Smooth muscle cell (in vitro differentiated cells): ENCODE results near the gene HGD. TPM values are rescaled to one million over a fixed set of nuclear protein-coding genes. Genes with fewer than 3 reads are reported as not detected.
"Not testable (repeated sequence)": the region's sequence is repeated elsewhere in the genome, so short reads cannot be mapped to it uniquely, and the experiment has no call there.

Experiments used
- DNase-seq: peaks from one replicate; lab custom pipeline; 2025; ENCODE audit not compliant: unreplicated experiment; lab: John Stamatoyannopoulos, UW
- H2AFZ ChIP-seq: fragments of 200-600 bp; sonication (generic); 2 replicates; pipeline ENCODE4 v1.6.0; 2016; ENCODE audit warnings: antibody characterized with exemption, low read depth, mild to moderate bottlenecking
- H3F3A ChIP-seq: fragments of 200-600 bp; sonication (generic); 2 replicates; pipeline ENCODE4 v1.6.0; 2017; ENCODE audit warnings: antibody characterized with exemption, low read depth
- H3K27ac ChIP-seq: fragments of 200-600 bp; sonication (generic); 2 replicates; pipeline ENCODE4 v1.5.1; 2016; ENCODE audit warnings: low read depth, mild to moderate bottlenecking
- H3K27me3 ChIP-seq: fragments of 200-600 bp; sonication (generic); 2 replicates; pipeline ENCODE4 v1.6.1; 2016; ENCODE audit warnings: low read depth, mild to moderate bottlenecking
- H3K36me3 ChIP-seq: fragments of 200-600 bp; sonication (generic); 2 replicates; pipeline ENCODE4 v1.5.1; 2016; ENCODE audit warnings: low read depth
- H3K4me1 ChIP-seq: fragments of 200-600 bp; sonication (generic); 2 replicates; pipeline ENCODE4 v1.5.1; 2016; ENCODE audit warnings: low read depth
- H3K4me2 ChIP-seq: fragments of 200-600 bp; sonication (generic); 2 replicates; pipeline ENCODE4 v1.6.0; 2016; ENCODE audit warnings: mild to moderate bottlenecking
- H3K4me3 ChIP-seq: fragments of 200-600 bp; sonication (generic); 2 replicates; pipeline ENCODE4 v1.5.1; 2016; ENCODE audit warnings: mild to moderate bottlenecking
- H3K79me2 ChIP-seq: fragments of 200-600 bp; sonication (generic); 2 replicates; pipeline ENCODE4 v1.6.0; 2016; ENCODE audit warnings: low read depth, mild to moderate bottlenecking
- H3K9ac ChIP-seq: fragments of 200-600 bp; sonication (generic); 2 replicates; pipeline ENCODE4 v1.6.0; 2016; ENCODE audit warnings: low read depth
- H3K9me3 ChIP-seq: fragments of 200-600 bp; sonication (generic); replicated peaks from 2 replicates; pipeline ENCODE4 v1.5.1; 2016; ENCODE audit warnings: low read depth
- H4K20me1 ChIP-seq: fragments of 200-600 bp; sonication (generic); 2 replicates; pipeline ENCODE4 v1.6.0; 2016; ENCODE audit warnings: low read depth
- CTCF ChIP-seq: fragments of 200-600 bp; sonication (generic); IDR thresholded peaks from 2 replicates; pipeline ENCODE4 v1.5.1; 2017; ENCODE audit warnings: borderline replicate concordance, mild to moderate bottlenecking, antibody characterized with exemption; ENCODE audit not compliant: insufficient read depth, poor library complexity, severe bottlenecking
- WGBS: methylation state at CpG from one replicate; pipeline ENCODE4 v1.1.7; 2016; ENCODE audit warnings: low lambda C conversion rate; 5-methylcytosine and 5-hydroxymethylcytosine counted together
- polyA plus RNA-seq: library from polyadenylated mRNA; unstranded; fragments of >200 nt; fragmentation: Nextera tagmentation; extraction: Ambion mirVana; gene quantifications from 2 replicates; pipeline ENCODE4 v1.2.1, GENCODE V29; 2016
- total RNA-seq: library from RNA; depleted of rRNA; stranded (reverse); fragments of >200 nt; gene quantifications from 2 replicates; pipeline ENCODE4 v1.2.3, GENCODE V29; 2014

The HGD gene
- total RNA-seq = 3.8 and 5.1 TPM in 2 replicates
- polyA plus RNA-seq = 8.8 and 10.9 TPM in 2 replicates

- no peak for DNase-seq
- Histone ChIP-seq H3K4me3 (peak within 1 kb of the TSS; percentile 34), H3K27me3 (no peaks in the 10 kb centered on the region), H3K4me2 (no peak within 1 kb of the TSS), H3K9me3 (no peaks in the 10 kb centered on the region), H3K79me2 (no peaks in the 10 kb centered on the region), H3K36me3 (no peaks in the 10 kb centered on the region), H3K9ac (no peak within 1 kb of the TSS), H2AFZ (no peak within 1 kb of the TSS), H3F3A (no peaks in the 10 kb centered on the region), H3K27ac (no peak within 1 kb of the TSS), H4K20me1 (no peaks in the 10 kb centered on the region), H3K4me1 (peaks cover 12% of the 10 kb centered on the region)
- 94% methylated on average over 5 of the region's 5 CpGs for WGBS
- no peak for TF ChIP-seq CTCF
Observed at GRCh38 chr3:120682095-120682681, at the start of gene HGD. Gene HGD, minus strand, starts transcription at chr3:120682239. Its CDS starts 128 bp downstream, at chr3:120682111.

GRCh38 chr3:120730576-120731542 lies 48.8 kb upstream of the HGD start:
- no peak for TF ChIP-seq CTCF
- Histone ChIP-seq H3K27ac (no peak overlapping the region), H2AFZ (no peak overlapping the region), H4K20me1 (no peaks in the 10 kb centered on the region), H3F3A (no peaks in the 10 kb centered on the region), H3K79me2 (peaks cover 8% of the 10 kb centered on the region), H3K4me2 (no peak overlapping the region), H3K4me1 (no peaks in the 10 kb centered on the region), H3K4me3 (no peak overlapping the region), H3K27me3 (no peaks in the 10 kb centered on the region), H3K9ac (no peak overlapping the region), H3K9me3 (no peaks in the 10 kb centered on the region), H3K36me3 (no peaks in the 10 kb centered on the region)
- WGBS = 68% methylated on average over 4 of the region's 4 CpGs
- no peak for DNase-seq

GRCh38 chr3:120726791-120727190 lies 44.8 kb upstream of the HGD start:
- DNase-seq = no peak
- Histone ChIP-seq H3K36me3 (no peaks in the 10 kb centered on the region), H2AFZ (no peak overlapping the region), H3F3A (no peaks in the 10 kb centered on the region), H3K4me1 (no peaks in the 10 kb centered on the region), H3K27ac (no peak overlapping the region), H3K27me3 (no peaks in the 10 kb centered on the region), H3K4me3 (no peak overlapping the region), H3K9me3 (no peaks in the 10 kb centered on the region), H3K4me2 (no peak overlapping the region), H3K79me2 (peaks cover 8% of the 10 kb centered on the region), H3K9ac (no peak overlapping the region), H4K20me1 (no peaks in the 10 kb centered on the region)
- TF ChIP-seq CTCF = no peak
- 65% methylated on average over 1 of the region's 1 CpG for WGBS

GRCh38 chr3:120719167-120719834 lies 37.3 kb upstream of the HGD start:
- H3K4me2 ChIP-seq = peak overlapping the region; percentile 91
- WGBS = 33% methylated on average over 20 of the region's 20 CpGs
- H3K4me1 ChIP-seq, H3K9me3 ChIP-seq, DNase-seq, H3K79me2 ChIP-seq, H3K36me3 ChIP-seq, H3K27me3 ChIP-seq, H4K20me1 ChIP-seq, H3F3A ChIP-seq: not testable (repeated sequence)
- peak overlapping the region; percentile 87 for H2AFZ ChIP-seq
- peak overlapping the region; percentile 53 for H3K4me3 ChIP-seq
- peak overlapping the region; percentile 49 for H3K27ac ChIP-seq
- H3K9ac ChIP-seq = peak overlapping the region; percentile 56
